Psoas muscle (tissue), 8 donors: ENCODE results near the gene DCAF12. TPM values are rescaled to one million over a fixed set of nuclear protein-coding genes. Genes with fewer than 3 reads are reported as not detected.

Source experiments
- ATAC-seq, 4 donors: fragments of 200-7000 bp; cut with Tn5 transposase; one replicate each; pipeline ENCODE4 v1.9.1; 2020; ENCODE audit warnings: moderate library complexity in 3 of 4, mild to moderate bottlenecking in 2 of 4
- DNase-seq, 2 donors: peaks; one replicate each; pipeline ENCODE4 v3.0.0-alpha.2; 2020
- H3K27ac ChIP-seq: fragments of 200-600 bp; one replicate; pipeline ENCODE4 v1.8.0; 2022
- H3K27me3 ChIP-seq, 3 donors: fragments of 200-600 bp in 1 of 3; one replicate each; pipeline versions ENCODE4 v1.6.1 to v1.8.0; 2013 to 2022; ENCODE audit warnings: low read length in 2 of 3, mild to moderate bottlenecking in 2 of 3, moderate library complexity in 1 of 3; ENCODE audit not compliant: insufficient read depth in 3 of 3
- H3K36me3 ChIP-seq, 2 donors: fragments of 200-600 bp in 1 of 2; one replicate each; pipeline versions ENCODE4 v1.6.1 to v1.8.0; 2013 to 2022; ENCODE audit warnings: low read depth in 1 of 2, mild to moderate bottlenecking in 1 of 2, moderate library complexity in 1 of 2; ENCODE audit not compliant: insufficient read depth in 1 of 2
- H3K4me1 ChIP-seq: fragments of 200-600 bp; one replicate; pipeline ENCODE4 v1.8.0; 2022
- H3K4me3 ChIP-seq: fragments of 200-600 bp; one replicate; pipeline ENCODE4 v1.8.0; 2022; ENCODE audit warnings: mild to moderate bottlenecking
- H3K9me3 ChIP-seq: fragments of 200-600 bp; one replicate; pipeline ENCODE4 v1.8.0; 2022
- WGBS, 3 donors: extraction: QIAGEN DNeasy Blood & Tissue Kit; methylation state at CpG; one replicate each; pipeline versions ENCODE4 v1.1.6 to v1.1.7; 2013; 5-methylcytosine and 5-hydroxymethylcytosine counted together
- intact Hi-C, 2 donors: fragments of 100-400 bp; cut with DNase I; formaldehyde crosslinking; loops; one replicate each; pipeline versions ENCODE4 v1.11.0 to v1.14.2; 2022
- polyA plus RNA-seq, 3 donors: library from polyadenylated mRNA; stranded (reverse); fragments of 200-250 nt; gene quantifications; one replicate each; pipeline ENCODE4 v1.2.3, GENCODE V29; 2013
- total RNA-seq, 4 donors: library from RNA; stranded (reverse); fragmentation: NEBNext Ultra II Directional in 2 of 4; extraction: Animal tissue kit (Norgen Biotek cat#: 25700) in 2 of 4; gene quantifications; one replicate each; pipeline versions ENCODE4 v1.2.1 to v1.2.4, GENCODE V29; 2021 to 2023
- TF ChIP-seq, protein P1 (sequence below): fragments of 200-600 bp; IDR thresholded peaks from one replicate; pipeline ENCODE4 v1.8.0; 2022; ENCODE audit warnings: antibody characterized with exemption
- donor health status: healthy with polysubstance abuse.
- donor health status: DM: no; HTN: no; CAD: no; lungs with moderate emphysema.
- donor health status: Bipolar disorder and iron deficiency.
- donor health status: healthy.
- donor health status: DM: yes; HTN: yes; CAD: no.
- donor health status: DM: no; HTN: no; CAD: no.
- donor health status: DM: no; HTN: no; CAD: no.
- donor health status: DM: yes; HTN: yes; CAD: no.

Gene DCAF12
- total and polyA plus RNA-seq, 7 donors, result 15.8 to 38.0 (median 23.0) TPM

DNA sequence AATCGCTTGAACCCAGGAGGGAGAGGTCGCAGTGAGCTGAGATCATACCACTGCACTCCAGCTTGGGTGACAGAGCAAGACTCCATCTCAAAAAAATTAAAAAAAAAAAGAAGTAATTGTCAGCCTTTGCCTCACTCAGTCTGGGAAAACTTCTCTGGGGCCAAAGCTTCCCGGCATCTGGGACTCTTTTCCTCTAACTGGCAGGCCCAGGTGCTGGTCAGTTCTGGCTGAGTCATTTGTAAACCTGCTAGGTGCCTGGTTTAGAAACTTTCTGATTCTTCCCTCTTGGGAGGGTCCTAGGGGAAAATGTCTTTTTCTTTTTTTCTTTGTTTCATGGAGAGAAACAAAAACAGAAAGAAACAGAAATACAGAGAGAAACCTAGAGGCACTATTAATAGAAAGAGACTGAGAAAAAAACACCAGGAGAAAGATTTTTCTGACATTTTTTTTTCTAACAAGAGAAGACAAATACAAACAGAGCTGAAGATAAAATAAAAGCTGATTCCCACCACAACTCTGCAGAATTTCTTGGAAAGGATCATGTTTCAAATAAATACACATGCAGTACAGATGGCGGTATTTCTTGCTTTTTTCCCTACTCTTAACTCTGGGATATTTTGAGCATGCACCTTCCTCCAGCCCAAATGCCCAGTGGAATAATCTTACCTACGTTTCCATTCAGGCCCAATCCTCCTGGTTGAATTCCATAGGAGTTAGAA is 55.7 kb downstream of the DCAF12 start:
- H3K4me1 ChIP-seq, result peaks cover 30% of the 10 kb centered on the region
- TF ChIP-seq, protein P1, sequence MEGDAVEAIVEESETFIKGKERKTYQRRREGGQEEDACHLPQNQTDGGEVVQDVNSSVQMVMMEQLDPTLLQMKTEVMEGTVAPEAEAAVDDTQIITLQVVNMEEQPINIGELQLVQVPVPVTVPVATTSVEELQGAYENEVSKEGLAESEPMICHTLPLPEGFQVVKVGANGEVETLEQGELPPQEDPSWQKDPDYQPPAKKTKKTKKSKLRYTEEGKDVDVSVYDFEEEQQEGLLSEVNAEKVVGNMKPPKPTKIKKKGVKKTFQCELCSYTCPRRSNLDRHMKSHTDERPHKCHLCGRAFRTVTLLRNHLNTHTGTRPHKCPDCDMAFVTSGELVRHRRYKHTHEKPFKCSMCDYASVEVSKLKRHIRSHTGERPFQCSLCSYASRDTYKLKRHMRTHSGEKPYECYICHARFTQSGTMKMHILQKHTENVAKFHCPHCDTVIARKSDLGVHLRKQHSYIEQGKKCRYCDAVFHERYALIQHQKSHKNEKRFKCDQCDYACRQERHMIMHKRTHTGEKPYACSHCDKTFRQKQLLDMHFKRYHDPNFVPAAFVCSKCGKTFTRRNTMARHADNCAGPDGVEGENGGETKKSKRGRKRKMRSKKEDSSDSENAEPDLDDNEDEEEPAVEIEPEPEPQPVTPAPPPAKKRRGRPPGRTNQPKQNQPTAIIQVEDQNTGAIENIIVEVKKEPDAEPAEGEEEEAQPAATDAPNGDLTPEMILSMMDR, result no peak

DNA sequence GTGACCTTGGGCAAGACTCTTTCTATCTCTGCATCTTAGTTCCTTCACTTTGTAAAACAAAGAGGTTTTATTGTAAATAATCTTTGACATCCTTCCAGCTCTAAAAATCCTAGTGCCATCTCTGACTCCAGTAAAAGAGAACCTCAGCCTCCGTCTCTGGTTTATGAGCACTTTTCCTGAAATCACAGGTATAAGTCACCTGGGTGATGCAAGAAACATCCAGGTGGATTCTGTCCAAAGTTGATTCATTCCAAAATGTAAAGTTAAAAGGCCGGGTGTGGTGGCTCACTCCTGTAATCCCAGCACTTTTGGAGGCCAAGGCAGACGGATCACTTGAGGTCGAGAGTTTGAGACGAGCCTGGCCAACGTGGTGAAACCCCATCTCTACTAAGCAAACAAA is 56.7 kb downstream of the DCAF12 start:
- ATAC-seq, result no peak
- TF ChIP-seq, protein P1, result no peak
- intact Hi-C loops, result loop anchor here (2.0 to 10.0 kb wide), 5 partner anchors 17 to 255 kb away; partner anchors contain the start of gene UBE2R2 (in 1 of the 2)
- no peak overlapping the region for H3K4me3 ChIP-seq
- no peaks in the 10 kb centered on the region for H3K9me3 ChIP-seq
- H3K27ac ChIP-seq, result no peak overlapping the region
- H3K4me1 ChIP-seq, result peaks cover 30% of the 10 kb centered on the region
- 75 to 87% (median 79%) methylated on average over 6 of the region's 6 CpGs for WGBS, 3 donors
- DNase-seq, result no peak
- H3K27me3 ChIP-seq, result no peaks in the 10 kb centered on the region
- no peaks in the 10 kb centered on the region for H3K36me3 ChIP-seq

More for the DNA sequence above, 55.7 kb downstream of the DCAF12 start:
- DNase-seq, result no peak
- no peaks in the 10 kb centered on the region for H3K36me3 ChIP-seq
- H3K27me3 ChIP-seq, result no peaks in the 10 kb centered on the region
- H3K27ac ChIP-seq, result peak overlapping the region; percentile 86
- 45 to 60% (median 49%) methylated on average over 5 of the region's 5 CpGs for WGBS, 3 donors
- no peak overlapping the region for H3K4me3 ChIP-seq
- peak in 3 of 4 donors; percentile 38 to 53 (median 42) for ATAC-seq
- H3K9me3 ChIP-seq, result no peaks in the 10 kb centered on the region
- intact Hi-C loops, result loop anchor here (5.0 to 10.0 kb wide), 4 partner anchors 48 to 256 kb away; partner anchors contain the start of gene UBE2R2 (in 1 of the 2)

DNA sequence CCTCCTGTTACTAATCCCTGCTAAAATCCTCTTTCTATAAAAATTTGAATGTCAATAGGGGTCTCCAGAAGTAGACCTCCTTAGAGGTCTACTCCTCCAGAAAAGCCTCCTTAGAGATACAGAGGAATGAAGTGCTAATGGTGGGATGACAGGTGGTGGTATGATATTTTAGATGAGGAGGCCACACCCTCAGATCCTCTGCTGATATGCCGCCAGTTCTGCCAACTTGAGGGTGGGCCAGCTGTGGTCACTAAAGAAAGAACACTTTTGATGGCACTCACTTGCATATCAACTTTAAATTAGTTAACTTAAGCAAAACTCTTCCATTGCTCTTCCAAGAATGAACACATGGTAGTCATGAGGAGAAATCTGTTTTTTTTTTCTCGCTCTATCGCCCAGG is 61.0 kb downstream of the DCAF12 start:
- 72 to 86% (median 78%) methylated on average over 3 of the region's 3 CpGs for WGBS, 3 donors
- Histone ChIP-seq H3K36me3 (no peaks in the 10 kb centered on the region), H3K27me3 (no peaks in the 10 kb centered on the region), H3K4me3 (no peak overlapping the region), H3K9me3 (no peaks in the 10 kb centered on the region), H3K4me1 (peaks cover 3% of the 10 kb centered on the region), H3K27ac (no peak overlapping the region)
- intact Hi-C loops, result no loop called here
- TF ChIP-seq, protein P1, result no peak
- DNase-seq (no peak), ATAC-seq (no peak)

DNA sequence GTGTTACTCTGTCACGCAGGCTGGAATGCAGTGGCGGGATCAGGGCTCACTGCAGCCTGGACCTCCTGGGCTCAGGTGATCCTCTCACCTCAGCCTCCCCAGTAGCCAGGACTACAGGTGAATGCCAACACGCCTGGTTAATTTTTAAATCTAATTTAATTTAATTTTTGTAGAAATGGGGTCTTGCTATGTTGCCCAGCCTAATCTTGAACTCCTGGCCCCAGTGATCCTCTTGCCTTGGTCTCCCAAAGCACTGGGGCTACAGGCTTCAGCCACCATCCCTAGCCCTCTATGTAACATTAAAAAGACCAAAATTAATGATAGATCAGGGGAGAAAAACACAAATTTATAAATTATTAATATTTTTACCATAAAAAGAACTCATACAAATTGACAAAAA is 66.5 kb downstream of the DCAF12 start:
- DNase-seq (no peak), ATAC-seq (no peak)
- Histone ChIP-seq H3K27ac (no peak overlapping the region), H3K27me3 (no peaks in the 10 kb centered on the region), H3K36me3 (no peaks in the 10 kb centered on the region), H3K4me1 (no peaks in the 10 kb centered on the region), H3K9me3 (no peaks in the 10 kb centered on the region), H3K4me3 (no peak overlapping the region)
- TF ChIP-seq, protein P1, result no peak
- 78 to 93% (median 90%) methylated on average over 3 of the region's 3 CpGs for WGBS, 3 donors
- intact Hi-C loops, result no loop called here
